Left ventricle myocardium inferior (tissue), 1 donor: Measurements from ENCODE around the gene SIX2. TPM values are rescaled to one million over a fixed set of nuclear protein-coding genes. Genes with fewer than 3 reads are reported as not detected.

ENCODE experiments used
- DNase-seq: peaks from one replicate; pipeline ENCODE4 v3.0.0-alpha.2; 2020
- H3K27ac ChIP-seq: fragments of 200-600 bp; replicated peaks from 2 replicates; pipeline ENCODE4 v1.8.0; 2021
- H3K27me3 ChIP-seq: fragments of 200-600 bp; 2 replicates; pipeline ENCODE4 v1.8.0; 2021; ENCODE audit warnings: low read depth
- H3K36me3 ChIP-seq: fragments of 200-600 bp; 2 replicates; pipeline ENCODE4 v1.8.0; 2021
- H3K4me1 ChIP-seq: fragments of 200-600 bp; 2 replicates; pipeline ENCODE4 v1.8.0; 2021
- H3K4me3 ChIP-seq: fragments of 200-600 bp; 2 replicates; pipeline ENCODE4 v1.8.0; 2021; ENCODE audit warnings: mild to moderate bottlenecking, moderate library complexity
- H3K9me3 ChIP-seq: fragments of 200-600 bp; replicated peaks from 2 replicates; pipeline ENCODE4 v1.8.0; 2021
- intact Hi-C: fragments of 100-400 bp; cut with micrococcal nuclease; formaldehyde crosslinking; loops from one replicate; pipeline ENCODE4 v1.11.0; 2022
- total RNA-seq: library from RNA; stranded (reverse); fragmentation: NEBNext Ultra II Directional; extraction: Animal tissue kit (Norgen Biotek cat#: 25700); gene quantifications from one replicate; pipeline ENCODE4 v1.2.1, GENCODE V29; 2021
- TF ChIP-seq, protein P1 (sequence below): fragments of 200-600 bp; IDR thresholded peaks from 2 replicates; pipeline ENCODE4 v1.8.0; 2021; ENCODE audit warnings: antibody characterized with exemption, mild to moderate bottlenecking, borderline replicate concordance
- donor health status: DM: no; HTN: yes; CAD: no; lungs with severe emphysema.

Gene SIX2
- total RNA-seq, 1 donor from 2014 or later, result 0.91 TPM

DNA sequence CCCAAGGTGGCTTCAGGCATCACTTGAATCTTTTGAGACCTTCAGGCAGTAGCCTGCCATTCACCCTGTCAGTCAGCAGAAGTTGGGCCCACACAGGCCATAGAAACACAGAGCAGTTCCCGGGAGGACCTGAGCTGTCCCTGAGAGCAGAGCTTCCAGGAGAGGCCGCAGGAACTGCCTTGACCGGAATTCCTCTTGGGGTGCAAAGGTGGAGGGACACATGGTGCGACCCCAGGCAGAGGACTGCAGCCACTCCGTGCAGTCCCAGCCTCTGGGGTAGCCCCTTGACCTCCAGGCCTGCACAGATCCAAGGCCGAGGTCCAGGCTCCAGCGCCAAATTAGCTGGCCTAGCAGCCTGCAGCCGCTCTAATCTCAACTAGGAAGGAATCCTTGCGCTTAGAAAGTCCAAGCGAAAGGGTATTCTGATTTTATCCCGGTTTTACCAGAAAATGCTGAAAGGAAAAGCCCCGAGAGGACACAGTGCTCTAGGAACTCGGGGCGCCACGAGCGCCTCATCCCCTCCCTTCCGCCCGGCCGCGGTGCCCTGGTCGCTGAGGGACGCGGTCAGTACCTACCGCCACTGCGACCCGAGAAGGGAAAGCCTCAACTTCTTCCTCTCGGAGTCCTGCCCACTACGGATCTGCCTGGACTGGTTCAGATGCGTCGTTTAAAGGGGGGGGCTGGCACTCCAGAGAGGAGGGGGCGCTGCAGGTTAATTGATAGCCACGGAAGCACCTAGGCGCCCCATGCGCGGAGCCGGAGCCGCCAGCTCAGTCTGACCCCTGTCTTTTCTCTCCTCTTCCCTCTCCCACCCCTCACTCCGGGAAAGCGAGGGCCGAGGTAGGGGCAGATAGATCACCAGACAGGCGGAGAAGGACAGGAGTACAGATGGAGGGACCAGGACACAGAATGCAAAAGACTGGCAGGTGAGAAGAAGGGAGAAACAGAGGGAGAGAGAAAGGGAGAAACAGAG is 5.4 kb downstream of the SIX2 start:
- H3K4me1 ChIP-seq, result peaks cover 66% of the 10 kb centered on the region

DNA sequence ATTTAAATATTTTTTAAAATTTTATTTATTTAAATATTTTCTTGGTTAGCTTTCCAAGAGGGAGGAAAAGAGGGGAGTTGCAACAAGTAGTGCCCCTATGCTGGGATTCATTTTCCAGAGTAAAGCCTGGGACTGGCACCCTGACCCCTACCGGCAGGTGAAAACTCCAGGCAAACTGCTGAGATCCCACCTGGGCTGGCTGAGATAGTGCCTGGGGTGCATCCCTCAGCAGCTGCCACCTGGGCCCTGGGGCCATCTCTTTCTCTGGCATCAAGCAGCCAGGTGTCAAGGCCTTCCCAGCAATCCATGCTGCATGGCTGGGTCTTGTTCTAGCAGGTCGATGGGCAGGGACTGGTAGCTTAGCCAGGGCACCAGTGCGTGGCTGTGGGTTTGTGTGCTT is 6.6 kb downstream of the SIX2 start:
- Histone ChIP-seq H3K36me3 (no peaks in the 10 kb centered on the region), H3K4me3 (no peak overlapping the region), H3K9me3 (no peaks in the 10 kb centered on the region), H3K27ac (no peak overlapping the region), H3K27me3 (peaks cover 100% of the 10 kb centered on the region), H3K4me1 (peaks cover 54% of the 10 kb centered on the region)
- intact Hi-C loops, result no loop called here
- TF ChIP-seq, protein P1, sequence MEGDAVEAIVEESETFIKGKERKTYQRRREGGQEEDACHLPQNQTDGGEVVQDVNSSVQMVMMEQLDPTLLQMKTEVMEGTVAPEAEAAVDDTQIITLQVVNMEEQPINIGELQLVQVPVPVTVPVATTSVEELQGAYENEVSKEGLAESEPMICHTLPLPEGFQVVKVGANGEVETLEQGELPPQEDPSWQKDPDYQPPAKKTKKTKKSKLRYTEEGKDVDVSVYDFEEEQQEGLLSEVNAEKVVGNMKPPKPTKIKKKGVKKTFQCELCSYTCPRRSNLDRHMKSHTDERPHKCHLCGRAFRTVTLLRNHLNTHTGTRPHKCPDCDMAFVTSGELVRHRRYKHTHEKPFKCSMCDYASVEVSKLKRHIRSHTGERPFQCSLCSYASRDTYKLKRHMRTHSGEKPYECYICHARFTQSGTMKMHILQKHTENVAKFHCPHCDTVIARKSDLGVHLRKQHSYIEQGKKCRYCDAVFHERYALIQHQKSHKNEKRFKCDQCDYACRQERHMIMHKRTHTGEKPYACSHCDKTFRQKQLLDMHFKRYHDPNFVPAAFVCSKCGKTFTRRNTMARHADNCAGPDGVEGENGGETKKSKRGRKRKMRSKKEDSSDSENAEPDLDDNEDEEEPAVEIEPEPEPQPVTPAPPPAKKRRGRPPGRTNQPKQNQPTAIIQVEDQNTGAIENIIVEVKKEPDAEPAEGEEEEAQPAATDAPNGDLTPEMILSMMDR, result no peak
- no peak for DNase-seq

More for the DNA sequence above, 5.4 kb downstream of the SIX2 start:
- Histone ChIP-seq H3K9me3 (no peaks in the 10 kb centered on the region), H3K36me3 (no peaks in the 10 kb centered on the region), H3K27me3 (peaks cover 100% of the 10 kb centered on the region), H3K27ac (no peak overlapping the region), H3K4me3 (peak overlapping the region; percentile 49)
- TF ChIP-seq, protein P1, result no peak
- DNase-seq, result no peak
- intact Hi-C loops, result no loop called here

DNA sequence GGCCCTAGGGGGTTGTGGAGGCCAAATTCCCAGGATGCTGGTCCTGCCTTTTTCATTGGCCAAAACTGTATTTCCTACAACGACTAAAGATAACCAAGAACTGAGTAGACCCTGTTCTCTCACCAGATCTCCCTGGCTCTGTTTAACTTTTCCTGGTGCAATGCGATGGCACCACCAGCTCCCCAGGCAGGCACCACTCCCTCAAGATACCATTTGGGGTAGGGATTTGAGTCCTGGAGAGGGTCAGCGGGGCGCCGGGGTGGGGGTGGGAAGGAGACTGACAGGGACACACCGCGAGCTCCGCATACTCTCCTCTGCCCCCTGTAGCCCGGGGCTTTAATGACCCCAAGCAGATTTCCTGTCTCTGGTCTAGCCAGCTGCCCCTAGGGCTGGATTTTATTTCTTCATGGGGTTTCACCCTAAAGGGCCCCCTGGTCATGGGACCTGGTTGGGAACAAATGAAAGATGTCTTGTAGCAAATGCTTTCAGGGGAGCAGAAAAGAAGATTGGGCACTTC is 7.3 kb downstream of the SIX2 start:
- H3K27ac ChIP-seq, result peak overlapping the region; percentile 38
- H3K36me3 ChIP-seq, result no peaks in the 10 kb centered on the region
- peak overlapping the region; percentile 57 for H3K4me3 ChIP-seq
- intact Hi-C loops, result no loop called here
- peaks cover 100% of the 10 kb centered on the region for H3K27me3 ChIP-seq
- peaks cover 49% of the 10 kb centered on the region for H3K4me1 ChIP-seq
- DNase-seq, result no peak
- no peaks in the 10 kb centered on the region for H3K9me3 ChIP-seq
- TF ChIP-seq, protein P1, result no peak

DNA sequence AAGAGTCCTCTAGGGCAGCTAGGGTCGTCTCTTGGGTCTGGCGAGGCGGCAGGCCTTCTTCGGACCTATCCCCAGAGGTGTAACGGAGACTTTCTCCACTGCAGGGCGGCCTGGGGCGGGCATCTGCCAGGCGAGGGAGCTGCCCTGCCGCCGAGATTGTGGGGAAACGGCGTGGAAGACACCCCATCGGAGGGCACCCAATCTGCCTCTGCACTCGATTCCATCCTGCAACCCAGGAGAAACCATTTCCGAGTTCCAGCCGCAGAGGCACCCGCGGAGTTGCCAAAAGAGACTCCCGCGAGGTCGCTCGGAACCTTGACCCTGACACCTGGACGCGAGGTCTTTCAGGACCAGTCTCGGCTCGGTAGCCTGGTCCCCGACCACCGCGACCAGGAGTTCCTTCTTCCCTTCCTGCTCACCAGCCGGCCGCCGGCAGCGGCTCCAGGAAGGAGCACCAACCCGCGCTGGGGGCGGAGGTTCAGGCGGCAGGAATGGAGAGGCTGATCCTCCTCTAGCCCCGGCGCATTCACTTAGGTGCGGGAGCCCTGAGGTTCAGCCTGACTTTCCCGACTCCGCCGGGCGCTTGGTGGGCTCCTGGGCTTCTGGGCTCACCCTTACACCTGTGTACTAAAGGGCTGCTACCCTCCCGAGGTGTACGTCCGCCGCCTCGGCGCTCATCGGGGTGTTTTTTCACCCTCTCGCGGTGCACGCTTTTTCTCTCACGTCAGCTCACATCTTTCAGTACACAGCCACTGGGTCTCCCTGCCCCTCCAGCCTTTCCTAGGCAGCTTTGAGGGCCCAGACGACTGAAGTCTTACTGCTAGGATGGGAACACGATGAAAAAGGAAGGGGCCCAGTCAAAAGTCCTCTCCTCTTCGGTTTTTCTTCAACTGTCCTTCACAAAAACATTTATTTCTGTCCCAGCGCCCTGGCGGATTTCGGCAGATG is 8.1 kb downstream of the SIX2 start:
- TF ChIP-seq, protein P1, result no peak
- Histone ChIP-seq H3K4me1 (peaks cover 45% of the 10 kb centered on the region), H3K4me3 (peak overlapping the region; percentile 57), H3K36me3 (no peaks in the 10 kb centered on the region), H3K9me3 (no peaks in the 10 kb centered on the region), H3K27me3 (peaks cover 100% of the 10 kb centered on the region), H3K27ac (peak overlapping the region; percentile 38)
- intact Hi-C loops, result no loop called here
- DNase-seq, result no peak

DNA sequence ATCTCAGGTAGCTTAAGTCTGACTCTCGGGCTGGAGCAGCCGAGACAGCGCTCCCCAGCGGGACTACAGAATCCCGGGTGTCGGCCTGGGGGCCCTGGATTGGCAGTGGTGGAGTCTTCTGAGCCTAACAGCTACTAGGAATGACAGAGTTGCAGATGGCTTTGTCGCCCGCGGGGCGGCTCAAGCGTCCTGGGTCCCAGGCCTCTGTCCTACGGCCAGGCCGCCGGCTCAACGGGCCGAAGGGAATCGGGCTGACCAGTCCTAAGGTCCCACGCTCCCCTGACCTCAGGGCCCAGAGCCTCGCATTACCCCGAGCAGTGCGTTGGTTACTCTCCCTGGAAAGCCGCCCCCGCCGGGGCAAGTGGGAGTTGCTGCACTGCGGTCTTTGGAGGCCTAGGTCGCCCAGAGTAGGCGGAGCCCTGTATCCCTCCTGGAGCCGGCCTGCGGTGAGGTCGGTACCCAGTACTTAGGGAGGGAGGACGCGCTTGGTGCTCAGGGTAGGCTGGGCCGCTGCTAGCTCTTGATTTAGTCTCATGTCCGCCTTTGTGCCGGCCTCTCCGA is 8.8 kb downstream of the SIX2 start:
- Histone ChIP-seq H3K9me3 (no peaks in the 10 kb centered on the region), H3K27me3 (peaks cover 100% of the 10 kb centered on the region), H3K27ac (no peak overlapping the region), H3K36me3 (no peaks in the 10 kb centered on the region), H3K4me1 (peaks cover 39% of the 10 kb centered on the region), H3K4me3 (peak overlapping the region; percentile 57)
- TF ChIP-seq, protein P1, result no peak
- DNase-seq, result no peak
- intact Hi-C loops, result no loop called here
